Kidney epithelial cell (primary cell): ENCODE measurements around the gene SERPIND1. TPM values are rescaled to one million over a fixed set of nuclear protein-coding genes. Genes with fewer than 3 reads are reported as not detected.

Experiments
- DNase-seq: peaks from one replicate; pipeline ENCODE4 v3.0.0-alpha.2; 2010; ENCODE audit warnings: low read depth
- H3K27me3 ChIP-seq: 2 replicates; pipeline ENCODE4 v1.6.0; 2011; ENCODE audit warnings: low read length; ENCODE audit not compliant: control insufficient read depth, insufficient read depth
- H3K36me3 ChIP-seq: 2 replicates; pipeline ENCODE4 v1.5.1; 2011; ENCODE audit warnings: low read length; ENCODE audit not compliant: control insufficient read depth, insufficient read depth
- H3K4me3 ChIP-seq: 2 replicates; pipeline ENCODE4 v1.5.1; 2011; ENCODE audit warnings: low read depth, mild to moderate bottlenecking, control low read depth, low read length
- total RNA-seq: library from RNA; depleted of rRNA; stranded (reverse); fragments of >200 nt; gene quantifications from 2 replicates; pipeline ENCODE4 v1.2.3, GENCODE V29; 2015
- TF ChIP-seq, protein P1 (sequence below): IDR thresholded peaks from 2 replicates; pipeline ENCODE4 v1.5.1; 2011; ENCODE audit warnings: mild to moderate bottlenecking, moderate library complexity, low read length, control low read depth, inconsistent platforms; ENCODE audit not compliant: insufficient read depth, poor library complexity, severe bottlenecking

Gene SERPIND1
- total RNA-seq, 1 donor from 2014 or later: not detected

DNA sequence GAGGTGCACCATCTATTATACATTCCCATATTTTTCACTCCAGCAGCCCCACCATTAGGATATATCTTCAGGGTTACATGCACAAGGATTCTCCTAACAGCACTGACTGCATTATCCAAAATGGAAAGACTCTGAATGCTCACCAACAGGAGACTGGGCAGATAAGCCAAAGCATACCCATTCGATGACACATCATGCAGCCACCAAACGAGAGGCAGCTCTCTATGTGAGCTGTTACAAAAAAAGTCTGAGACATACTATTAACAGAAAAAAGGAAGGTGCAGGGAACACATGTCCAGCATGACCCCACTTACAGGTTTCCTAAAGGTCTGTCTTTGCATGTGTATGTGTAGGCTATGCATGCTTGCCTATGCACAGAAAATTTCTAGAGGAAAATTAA lies 12.4 kb upstream of the SERPIND1 start:
- DNase-seq: no peak
- Histone ChIP-seq H3K4me3 (no peak overlapping the region), H3K27me3 (no peaks in the 10 kb centered on the region), H3K36me3 (no peaks in the 10 kb centered on the region)
- TF ChIP-seq, protein P1, sequence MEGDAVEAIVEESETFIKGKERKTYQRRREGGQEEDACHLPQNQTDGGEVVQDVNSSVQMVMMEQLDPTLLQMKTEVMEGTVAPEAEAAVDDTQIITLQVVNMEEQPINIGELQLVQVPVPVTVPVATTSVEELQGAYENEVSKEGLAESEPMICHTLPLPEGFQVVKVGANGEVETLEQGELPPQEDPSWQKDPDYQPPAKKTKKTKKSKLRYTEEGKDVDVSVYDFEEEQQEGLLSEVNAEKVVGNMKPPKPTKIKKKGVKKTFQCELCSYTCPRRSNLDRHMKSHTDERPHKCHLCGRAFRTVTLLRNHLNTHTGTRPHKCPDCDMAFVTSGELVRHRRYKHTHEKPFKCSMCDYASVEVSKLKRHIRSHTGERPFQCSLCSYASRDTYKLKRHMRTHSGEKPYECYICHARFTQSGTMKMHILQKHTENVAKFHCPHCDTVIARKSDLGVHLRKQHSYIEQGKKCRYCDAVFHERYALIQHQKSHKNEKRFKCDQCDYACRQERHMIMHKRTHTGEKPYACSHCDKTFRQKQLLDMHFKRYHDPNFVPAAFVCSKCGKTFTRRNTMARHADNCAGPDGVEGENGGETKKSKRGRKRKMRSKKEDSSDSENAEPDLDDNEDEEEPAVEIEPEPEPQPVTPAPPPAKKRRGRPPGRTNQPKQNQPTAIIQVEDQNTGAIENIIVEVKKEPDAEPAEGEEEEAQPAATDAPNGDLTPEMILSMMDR: no peak

DNA sequence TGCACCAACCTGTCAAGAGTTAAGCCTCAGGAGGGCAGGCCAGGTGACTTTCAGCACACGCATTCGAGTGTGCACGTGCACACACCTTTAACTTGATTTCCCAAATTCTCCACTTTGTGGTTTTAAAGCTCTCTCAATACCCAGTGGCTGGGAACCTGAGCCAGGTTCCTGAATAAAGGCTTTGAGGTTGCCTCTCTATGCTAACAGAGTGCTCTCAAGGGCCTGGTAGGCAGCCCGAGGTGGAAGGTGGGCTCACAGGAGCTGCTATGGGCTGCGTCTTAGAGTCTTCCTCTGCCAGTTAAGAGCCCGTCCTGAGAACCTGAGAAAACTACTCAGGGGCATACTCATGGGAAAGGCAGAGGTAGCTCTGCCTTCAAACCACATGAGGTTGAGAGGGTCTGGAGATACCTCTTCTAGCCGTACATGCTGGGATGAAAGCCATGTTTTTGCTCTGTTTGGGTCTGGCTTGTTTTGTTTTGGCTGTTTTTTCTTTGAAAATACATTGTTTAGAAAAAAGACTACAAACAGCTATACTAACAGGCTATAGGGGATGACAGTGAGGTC lies 11.6 kb upstream of the SERPIND1 start:
- H3K4me3 ChIP-seq: no peak overlapping the region
- TF ChIP-seq, protein P1: no peak
- H3K27me3 ChIP-seq: no peaks in the 10 kb centered on the region
- H3K36me3 ChIP-seq: no peaks in the 10 kb centered on the region
- no peak for DNase-seq

DNA sequence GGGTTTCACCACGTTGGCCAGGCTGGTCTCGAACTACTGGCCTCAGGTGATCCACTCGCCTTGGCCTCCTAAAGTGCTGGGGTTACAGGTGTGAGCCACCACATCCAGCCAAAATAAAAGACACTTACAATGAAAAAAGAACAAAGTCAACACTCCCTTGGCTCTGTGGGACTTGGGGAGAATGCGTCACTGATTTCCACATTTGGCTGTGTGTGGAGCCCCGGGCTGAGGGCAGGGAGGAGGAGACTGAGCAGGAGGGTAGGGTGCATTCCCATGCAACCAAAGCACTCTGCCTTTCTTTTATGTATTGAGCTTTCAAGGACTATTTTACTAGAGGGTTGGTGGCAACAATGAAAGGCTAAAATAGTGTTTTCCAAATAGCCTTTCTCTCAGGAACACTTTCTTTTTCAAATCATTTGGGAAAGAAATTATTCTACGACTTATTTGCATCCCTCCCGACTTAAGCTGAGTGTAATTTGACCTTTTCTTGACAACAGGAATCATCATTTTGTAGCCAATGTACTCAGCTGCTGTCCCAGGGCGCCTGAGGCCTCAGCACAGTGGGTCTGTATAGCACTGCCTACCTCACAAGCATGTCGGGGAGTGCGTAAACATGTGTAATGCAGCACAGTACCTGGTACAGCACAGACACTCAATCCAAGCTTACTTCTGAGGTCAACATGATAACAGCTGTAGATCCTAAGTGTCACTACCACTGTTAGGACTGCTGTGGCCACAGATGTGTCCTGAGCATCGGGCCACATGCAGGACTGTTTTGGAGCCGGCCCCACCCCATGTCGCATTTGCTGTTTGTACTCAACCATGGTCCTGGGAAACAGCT lies 10.1 kb upstream of the SERPIND1 start:
- no peak overlapping the region for H3K4me3 ChIP-seq
- H3K36me3 ChIP-seq: no peaks in the 10 kb centered on the region
- H3K27me3 ChIP-seq: no peaks in the 10 kb centered on the region
- DNase-seq: no peak
- TF ChIP-seq, protein P1: no peak

DNA sequence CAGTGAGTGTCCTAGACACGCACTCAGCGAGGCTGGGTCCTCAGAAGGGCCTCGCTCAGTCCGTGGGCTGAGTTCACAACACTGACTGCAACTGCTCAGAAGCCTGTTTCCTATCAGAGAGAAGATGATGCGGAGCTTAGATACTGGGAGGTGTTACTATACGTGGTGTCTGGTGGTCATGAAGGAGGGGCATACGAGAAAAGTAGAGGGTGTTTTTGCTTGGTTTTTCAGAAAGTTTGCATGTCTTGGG lies 9.5 kb upstream of the SERPIND1 start:
- DNase-seq: no peak
- Histone ChIP-seq H3K4me3 (no peak overlapping the region), H3K36me3 (no peaks in the 10 kb centered on the region), H3K27me3 (no peaks in the 10 kb centered on the region)
- TF ChIP-seq, protein P1: no peak

DNA sequence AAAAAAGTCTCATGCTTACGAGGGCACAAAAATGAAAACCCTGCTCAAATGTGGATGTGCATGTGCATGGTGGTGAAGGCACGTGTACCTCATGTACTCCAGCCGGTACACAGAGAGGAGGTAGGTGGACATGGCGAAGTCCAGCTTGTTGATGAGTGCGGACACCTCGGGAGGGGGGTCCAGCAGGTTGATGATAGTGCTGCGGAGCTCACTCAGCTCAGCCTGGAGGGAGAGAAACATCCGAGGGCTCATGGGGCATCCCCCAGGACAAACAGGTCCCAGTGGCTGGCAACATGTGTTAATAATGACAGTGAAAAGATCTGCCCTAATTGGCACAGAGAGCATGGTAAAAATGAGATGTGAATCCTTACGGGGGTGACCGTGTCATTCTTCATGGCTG lies 9.2 kb upstream of the SERPIND1 start:
- DNase-seq: no peak
- H3K4me3 ChIP-seq: no peak overlapping the region
- TF ChIP-seq, protein P1: no peak

DNA sequence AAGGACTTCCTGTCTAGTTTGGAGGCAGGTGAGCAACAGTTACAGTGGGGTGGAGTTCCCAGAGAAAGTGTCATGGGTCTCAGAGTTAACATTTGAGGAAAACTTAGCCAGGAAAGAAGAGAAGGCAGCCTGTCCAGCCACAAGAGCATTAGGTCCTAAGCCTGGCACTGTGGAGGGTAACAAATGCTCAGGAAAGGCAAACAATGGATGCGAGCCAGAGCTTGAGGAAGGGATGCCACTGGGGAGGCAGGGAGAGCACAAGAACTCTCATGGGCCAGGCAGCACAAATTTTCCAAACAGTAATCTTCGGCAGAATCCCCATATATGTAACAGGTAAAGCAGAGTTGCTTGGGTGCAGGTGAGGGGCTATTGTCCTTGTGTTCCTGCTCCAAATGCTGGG lies 8.0 kb upstream of the SERPIND1 start:
- Histone ChIP-seq H3K4me3 (no peak overlapping the region), H3K36me3 (no peaks in the 10 kb centered on the region), H3K27me3 (no peaks in the 10 kb centered on the region)
- TF ChIP-seq, protein P1: no peak
- no peak for DNase-seq

More for the DNA sequence above, 9.2 kb upstream of the SERPIND1 start:
- Histone ChIP-seq H3K27me3 (no peaks in the 10 kb centered on the region), H3K36me3 (no peaks in the 10 kb centered on the region)
